Pons (tissue), 1 donor: ENCODE data around the gene CPNE1.
"Not testable (repeated sequence)": the region's sequence is repeated elsewhere in the genome, so short reads cannot be mapped to it uniquely, and the experiment has no call there.

Experiments
- DNase-seq: peaks from one replicate; pipeline ENCODE4 v3.0.0-alpha.2; 2016; ENCODE audit warnings: low spot score

The CPNE1 gene

GRCh38 chr20:35664466-35665206 lies at the start of gene CPNE1, which contains the start of gene RBM12:
Gene CPNE1 (minus strand): TSS chr20:35664900. CDS start chr20:35632923, 31,977 bp downstream.
Gene RBM12 (minus strand): TSS chr20:35664900. CDS start chr20:35655322, 9,578 bp downstream.
- DNase-seq = peak; percentile 91

DNA sequence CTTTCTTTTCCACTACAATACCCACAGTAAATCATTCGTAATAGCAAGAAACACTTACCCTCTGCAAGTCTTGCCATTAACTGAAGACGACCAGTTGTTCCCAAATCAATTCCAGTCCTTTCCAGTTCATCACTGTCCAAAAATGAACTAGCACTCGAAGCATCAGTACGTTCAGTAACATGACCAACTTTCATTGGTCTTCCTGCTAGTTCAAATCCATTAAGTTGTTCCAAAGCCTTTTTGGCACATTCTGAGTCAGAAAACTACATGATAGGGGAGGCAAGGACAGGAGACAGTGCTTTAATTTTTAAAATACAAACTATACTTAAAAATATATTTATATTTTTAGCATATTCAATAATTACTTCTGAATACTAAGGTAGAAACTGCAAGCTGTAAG lies 49.4 kb upstream of the CPNE1 start:
- DNase-seq = no peak

DNA sequence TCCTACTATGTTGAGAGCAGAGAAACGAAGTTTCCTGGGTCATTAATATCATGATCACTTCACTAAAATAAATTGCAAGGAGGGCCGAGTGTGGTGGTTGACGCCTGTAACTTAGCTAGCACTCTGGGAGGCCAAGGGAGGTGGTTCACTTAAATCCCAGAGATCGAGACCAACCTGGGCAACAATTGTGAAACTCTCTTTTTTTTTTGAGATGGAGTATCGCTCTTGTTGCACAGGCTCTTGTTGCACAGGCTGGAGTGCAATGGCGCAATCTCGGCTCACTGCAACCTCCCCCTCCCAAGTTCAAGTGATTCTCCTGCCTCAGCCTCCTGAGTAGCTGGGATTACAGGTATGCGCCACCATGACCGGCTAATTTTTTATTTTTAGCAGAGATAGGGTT lies 48.4 kb upstream of the CPNE1 start:
- not testable (repeated sequence) for DNase-seq

GRCh38 chr20:35711588-35712209 lies 47.0 kb upstream of the CPNE1 start:
- no peak for DNase-seq

DNA sequence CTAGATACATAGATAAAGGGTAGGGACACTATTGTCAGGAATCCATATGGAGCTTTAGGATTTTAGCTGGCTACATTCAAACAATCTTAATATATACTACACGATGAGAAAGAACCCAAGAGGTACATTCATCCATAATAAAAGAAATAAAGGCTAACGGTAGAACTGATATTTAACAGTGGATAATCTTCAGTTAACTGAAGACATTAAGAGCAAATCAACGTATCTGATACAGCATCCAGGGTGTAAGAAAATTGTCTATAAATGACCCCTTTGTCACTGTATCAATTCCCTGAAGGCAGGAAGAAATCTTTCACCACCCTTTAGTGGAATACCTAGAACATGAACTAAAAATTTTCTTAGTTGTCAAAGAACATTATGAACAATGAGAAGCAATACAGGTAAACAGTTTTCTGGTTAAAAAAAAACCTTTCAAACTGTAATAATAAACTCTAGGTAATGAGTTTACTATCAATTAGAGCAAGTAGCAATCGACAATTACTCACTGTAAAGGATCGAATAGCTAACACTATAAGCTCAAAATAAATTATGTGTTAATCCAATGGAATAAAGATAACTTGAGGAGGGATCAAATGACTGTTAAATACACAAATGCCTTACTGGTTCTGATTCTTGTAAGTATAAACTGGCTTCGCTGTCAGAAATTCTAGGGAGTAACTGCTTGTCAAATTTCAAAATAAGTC lies 46.3 kb upstream of the CPNE1 start:
- no peak for DNase-seq

- DNase-seq = no peak
Measured at GRCh38 chr20:35710039-35710438, 45.3 kb upstream of the CPNE1 start.

DNA sequence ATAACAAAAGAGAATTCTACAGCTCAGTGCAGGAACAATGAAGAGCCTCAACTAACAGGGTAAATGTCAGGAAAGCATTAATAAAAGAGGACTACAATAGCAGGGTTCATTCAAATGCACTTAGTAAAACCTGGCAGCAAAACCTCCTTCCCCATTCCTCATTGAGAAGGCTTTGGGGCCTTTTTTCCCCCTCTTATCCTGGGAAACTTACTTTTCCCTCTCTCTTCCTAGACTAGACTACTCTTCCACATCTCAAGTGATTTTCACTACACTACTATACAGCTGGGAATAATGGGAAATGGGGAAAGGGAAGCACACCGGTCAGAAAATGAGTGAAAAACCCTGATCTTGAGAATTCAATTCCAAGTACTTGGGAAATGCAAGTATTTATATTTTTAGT lies 44.6 kb upstream of the CPNE1 start:
- DNase-seq = no peak

- no peak for DNase-seq
Measured at GRCh38 chr20:35708502-35708901, 43.8 kb upstream of the CPNE1 start.

DNA sequence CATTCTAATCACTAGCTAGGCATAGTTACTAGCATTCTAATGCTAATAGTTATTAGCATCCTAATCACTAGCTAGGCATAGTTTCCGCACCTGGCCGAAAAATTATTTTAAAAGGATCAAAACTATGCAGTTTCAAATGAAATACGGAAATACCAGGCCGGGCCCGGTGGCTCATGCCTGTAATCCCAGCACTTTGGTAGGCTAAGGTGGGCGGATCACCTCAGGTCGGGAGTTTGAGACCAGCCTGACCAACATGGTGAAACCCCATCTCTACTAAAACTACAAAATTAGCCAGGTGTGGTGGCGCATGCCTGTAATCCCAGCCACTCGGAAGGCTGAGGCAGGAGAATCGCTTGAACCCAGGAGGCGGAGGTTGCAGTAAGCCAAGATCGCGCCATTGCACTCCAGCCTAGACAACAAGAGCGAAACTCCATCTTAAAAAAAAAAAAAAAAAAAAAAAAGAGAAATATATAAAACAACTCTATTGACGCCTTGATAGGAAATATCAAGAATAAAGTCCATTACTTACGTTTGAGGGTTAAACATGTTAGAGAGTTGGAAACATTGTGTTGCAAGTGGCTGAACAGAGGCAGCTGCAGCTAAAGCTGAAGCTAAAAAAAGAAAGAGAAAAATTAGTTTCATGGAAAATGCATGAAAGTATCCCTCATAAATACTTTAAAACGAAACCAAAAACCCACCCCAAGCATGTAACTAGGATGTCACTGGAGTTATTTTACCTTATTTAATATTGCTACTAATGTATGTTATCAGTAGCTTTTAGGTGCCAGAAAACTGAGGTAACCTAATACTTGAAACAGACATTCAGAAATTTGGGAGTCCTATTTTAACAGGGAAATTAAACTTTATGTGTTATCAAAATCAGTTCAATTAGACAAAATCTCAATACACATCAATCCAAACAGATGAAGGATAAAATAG lies 42.2 kb upstream of the CPNE1 start:
- not testable (repeated sequence) for DNase-seq

- not testable (repeated sequence) for DNase-seq
Measured at GRCh38 chr20:35705894-35706293, 41.2 kb upstream of the CPNE1 start.

- no peak for DNase-seq
Measured at GRCh38 chr20:35704514-35705261, 40.0 kb upstream of the CPNE1 start.

DNA sequence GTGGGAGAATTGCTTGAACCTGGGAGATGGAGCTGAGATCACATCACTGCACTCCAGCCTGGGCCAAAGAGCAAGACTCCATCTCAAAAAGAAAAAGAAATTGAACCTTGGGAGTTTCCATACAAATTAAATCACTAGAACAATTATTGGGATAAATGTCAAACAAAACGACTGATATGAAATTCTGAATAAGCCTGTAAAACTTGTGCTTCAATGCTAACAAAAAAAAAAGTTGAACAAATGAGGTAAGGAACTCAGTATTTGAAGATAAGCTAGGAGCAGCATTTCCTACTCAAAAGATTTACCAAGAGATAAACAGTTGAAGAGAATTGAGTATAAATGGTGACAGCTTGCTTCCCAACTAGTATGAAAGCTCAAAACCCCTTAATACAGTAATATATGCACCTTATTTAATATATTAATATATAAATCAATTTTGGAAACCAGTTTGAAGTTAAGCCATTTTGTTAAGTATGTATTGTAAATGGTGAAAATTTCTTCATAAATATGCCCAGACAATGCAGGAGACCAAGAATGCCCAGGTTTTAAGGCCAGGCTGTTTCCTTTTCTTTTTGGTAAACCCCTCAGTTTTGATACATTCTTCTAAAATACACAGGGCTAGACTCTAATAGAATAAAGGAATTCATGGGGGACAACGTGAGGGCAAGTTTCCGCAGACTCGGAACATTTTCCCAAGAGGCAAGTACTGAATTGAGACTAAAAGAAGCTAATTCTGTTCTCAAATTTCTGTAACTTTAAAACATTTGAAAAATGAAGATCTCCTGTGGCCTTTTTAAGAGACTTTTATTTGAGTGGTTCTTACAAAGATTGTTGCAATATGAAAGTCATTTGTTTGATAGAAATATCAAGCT lies 38.4 kb upstream of the CPNE1 start:
- DNase-seq = no peak

DNA sequence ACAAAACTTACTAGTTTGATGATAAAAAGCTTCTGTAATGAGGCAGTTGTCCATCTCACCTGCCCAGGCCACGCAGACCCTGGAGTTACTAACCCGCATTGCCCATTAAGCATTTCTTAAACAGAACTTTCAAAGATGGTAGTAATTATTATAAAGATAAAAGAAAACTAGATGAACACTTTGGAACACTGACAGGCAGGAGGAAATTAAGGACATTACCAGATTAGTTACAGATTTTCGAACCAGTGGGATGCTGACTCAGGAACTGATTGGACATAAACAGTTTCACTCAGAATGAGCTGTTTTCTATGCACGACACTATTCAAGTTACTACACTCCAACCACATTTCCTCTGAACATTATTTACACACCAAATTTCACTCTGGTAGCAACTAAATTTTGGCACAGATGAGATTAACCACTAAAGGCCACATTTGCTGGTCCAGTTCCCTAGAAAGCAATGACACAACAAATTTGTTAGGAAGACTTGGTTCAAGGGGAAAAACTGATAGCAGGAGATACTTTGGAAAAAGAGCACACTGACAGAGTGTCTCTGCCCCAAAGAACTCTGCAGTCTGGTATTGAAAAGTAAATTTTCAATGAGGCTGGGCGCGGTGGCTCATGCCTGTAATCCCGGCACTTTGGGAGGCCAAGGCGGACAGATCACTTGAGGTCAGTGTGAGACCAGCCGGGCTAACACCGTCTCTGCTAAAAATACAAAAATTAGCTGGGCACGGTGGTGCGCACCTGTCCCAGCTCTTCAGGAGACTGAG lies 37.5 kb upstream of the CPNE1 start:
- no peak for DNase-seq

DNA sequence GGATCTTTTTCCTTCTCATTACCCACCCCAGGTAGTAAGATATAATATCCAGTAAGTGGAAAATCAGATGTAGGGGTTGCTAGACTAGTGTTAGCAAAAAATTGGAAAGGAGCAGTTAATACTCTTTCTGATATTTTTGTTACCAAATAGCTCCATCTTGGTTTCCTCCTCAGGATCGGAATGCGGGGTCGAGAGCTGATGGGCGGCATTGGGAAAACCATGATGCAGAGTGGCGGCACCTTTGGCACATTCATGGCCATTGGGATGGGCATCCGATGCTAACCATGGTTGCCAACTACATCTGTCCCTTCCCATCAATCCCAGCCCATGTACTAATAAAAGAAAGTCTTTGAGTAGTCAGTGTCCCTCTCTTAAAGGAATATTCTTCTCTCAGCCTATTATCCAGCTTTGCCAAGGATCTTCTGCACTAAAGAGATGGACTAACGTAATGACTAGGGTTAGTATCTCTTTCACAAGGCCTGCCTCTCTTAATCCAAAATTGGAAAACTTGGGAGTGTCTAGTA lies 36.0 kb upstream of the CPNE1 start:
- no peak for DNase-seq

DNA sequence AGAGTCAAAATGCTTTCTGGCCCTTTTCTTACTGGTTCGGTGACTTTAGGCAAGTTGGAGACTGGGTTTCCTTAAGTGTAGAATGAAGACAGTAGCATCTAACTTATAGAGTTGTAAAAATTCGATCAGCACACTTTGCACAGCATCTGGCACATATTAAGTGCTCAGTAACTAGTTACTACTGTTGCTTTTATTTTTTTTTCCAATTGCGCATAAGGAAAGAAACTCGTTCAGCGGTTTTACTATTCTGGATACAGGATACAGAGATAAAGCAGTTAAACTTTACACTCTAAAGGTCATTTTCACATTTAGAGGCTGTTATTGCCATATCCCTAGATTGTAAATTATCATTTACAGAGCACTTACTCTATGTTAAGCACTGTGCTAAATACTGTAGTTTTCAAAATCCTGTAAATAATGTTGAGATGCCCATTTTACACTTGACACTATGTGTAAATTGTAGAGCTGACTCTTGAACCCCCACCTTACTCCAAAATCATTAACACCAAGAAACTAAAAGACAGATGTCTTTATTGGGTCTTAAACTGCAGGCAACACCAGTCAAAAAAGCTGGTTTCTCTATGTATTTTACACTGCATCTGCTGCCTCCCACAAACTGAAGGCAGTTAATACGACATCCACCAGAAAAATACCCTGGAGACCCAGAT lies 35.4 kb upstream of the CPNE1 start:
- DNase-seq = no peak

DNA sequence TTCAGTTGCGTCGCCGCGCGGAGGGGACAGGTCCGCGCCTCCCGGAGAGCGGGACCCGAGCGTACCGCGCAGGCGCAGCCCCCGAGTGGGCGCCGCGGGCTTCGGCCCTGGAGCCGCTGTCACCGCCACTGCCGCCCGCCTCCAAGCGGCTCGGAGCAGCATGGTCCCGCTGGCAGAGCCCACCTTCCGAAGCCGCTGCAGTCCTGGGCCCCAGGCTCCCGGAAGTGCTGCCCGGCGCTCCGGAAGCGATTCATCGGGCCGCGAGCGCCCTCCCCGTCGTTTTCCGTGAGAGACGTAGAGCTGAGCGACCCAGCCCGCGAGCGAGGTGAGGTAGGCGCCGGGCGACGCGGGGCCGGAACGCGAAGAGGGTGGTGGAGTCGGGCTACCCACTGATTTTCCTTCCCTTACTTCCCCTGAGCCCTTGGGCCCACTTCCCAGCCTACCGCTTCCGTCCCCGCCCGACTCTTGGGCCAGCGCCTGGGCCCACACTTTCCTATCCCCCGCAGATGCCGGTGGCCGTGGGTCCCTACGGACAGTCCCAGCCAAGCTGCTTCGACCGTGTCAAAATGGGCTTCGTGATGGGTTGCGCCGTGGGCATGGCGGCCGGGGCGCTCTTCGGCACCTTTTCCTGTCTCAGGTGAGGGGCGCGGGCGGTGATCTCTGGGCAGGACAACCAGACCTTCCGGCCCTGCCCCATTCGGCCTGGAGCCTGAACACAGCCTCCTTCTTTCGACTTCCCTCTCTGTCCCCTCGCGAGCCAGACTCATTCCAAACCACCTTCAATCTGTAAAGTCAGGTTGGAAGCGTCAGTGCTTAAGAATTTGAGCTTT lies 34.6 kb upstream of the CPNE1 start, which contains the start of the genes NFS1 and ROMO1:
TSS of gene NFS1 (minus strand) at position 226 of the 830 bp plus-strand sequence. CDS start at position 162, 64 bp downstream.
TSS of gene ROMO1 (plus strand) at position 279 of the 830 bp plus-strand sequence. CDS start at position 507, 228 bp downstream.
- DNase-seq = peak; percentile 75
